HG03280 (cell line): Measurements from ENCODE around the gene SHTN1.

ENCODE experiments used
- ATAC-seq: cut with Tn5 transposase; IDR thresholded peaks from one replicate; pipeline ENCODE4 v1.9.1; 2021; ENCODE audit warnings: mild to moderate bottlenecking, moderate library complexity; ENCODE audit not compliant: unreplicated experiment

Gene SHTN1

GRCh38 chr10:116988311-116988710, 16.7 kb downstream of the SHTN1 start:
- no peak for ATAC-seq

- no peak for ATAC-seq
Measured at GRCh38 chr10:116985611-116986010, 19.4 kb downstream of the SHTN1 start.

GRCh38 chr10:116984202-116984990, 20.6 kb downstream of the SHTN1 start:
- no peak for ATAC-seq

GRCh38 chr10:116980041-116980440, 24.9 kb downstream of the SHTN1 start:
- no peak for ATAC-seq

- no peak for ATAC-seq
Measured at GRCh38 chr10:116978901-116979300, 26.1 kb downstream of the SHTN1 start.

- ATAC-seq: no peak
Measured at GRCh38 chr10:116974456-116975005, 30.5 kb downstream of the SHTN1 start.

GRCh38 chr10:116973946-116974455, 31.0 kb downstream of the SHTN1 start:
- ATAC-seq: no peak

GRCh38 chr10:116973371-116973905, 31.5 kb downstream of the SHTN1 start:
- no peak for ATAC-seq

GRCh38 chr10:116972131-116972530, 32.9 kb downstream of the SHTN1 start:
- no peak for ATAC-seq

- ATAC-seq: no peak
Measured at GRCh38 chr10:116970050-116970449, 34.9 kb downstream of the SHTN1 start.

GRCh38 chr10:116968331-116968730, 36.7 kb downstream of the SHTN1 start:
- no peak for ATAC-seq

GRCh38 chr10:116961406-116962251, 43.4 kb downstream of the SHTN1 start:
- ATAC-seq: no peak

- ATAC-seq: no peak
Measured at GRCh38 chr10:116960066-116960776, 44.8 kb downstream of the SHTN1 start.

- no peak for ATAC-seq
Measured at GRCh38 chr10:116952729-116953128, 52.3 kb downstream of the SHTN1 start.

GRCh38 chr10:116948530-116948870, 56.5 kb downstream of the SHTN1 start:
- no peak for ATAC-seq

GRCh38 chr10:116947841-116948529, 57.0 kb downstream of the SHTN1 start:
- no peak for ATAC-seq

GRCh38 chr10:116944911-116945310, 60.1 kb downstream of the SHTN1 start:
- ATAC-seq: no peak

- no peak for ATAC-seq
Measured at GRCh38 chr10:116931806-116932205, 73.2 kb downstream of the SHTN1 start.

- no peak for ATAC-seq
Measured at GRCh38 chr10:116926426-116926825, 78.6 kb downstream of the SHTN1 start.

GRCh38 chr10:116925056-116925455, 79.9 kb downstream of the SHTN1 start:
- no peak for ATAC-seq
